Liver (tissue), 3 donors: ENCODE measurements around the gene TSPYL4.

Experiments
- GABPA ChIP-seq, 2 donors: IDR thresholded peaks in 1 of 2; conservative IDR thresholded peaks in 1 of 2; 2 replicates each; pipeline ENCODE4 v1.6.1; 2016; ENCODE audit warnings: antibody characterized with exemption in 2 of 2, mild to moderate bottlenecking in 1 of 2, moderate library complexity in 1 of 2
- JUND ChIP-seq, 2 donors: IDR thresholded peaks; 2 replicates each; pipeline ENCODE4 v1.6.1; 2016; ENCODE audit warnings: antibody characterized with exemption in 2 of 2
- RAD21 ChIP-seq, 2 donors: IDR thresholded peaks; 2 replicates each; pipeline ENCODE4 v1.6.1; 2016; ENCODE audit warnings: antibody characterized with exemption in 2 of 2, mild to moderate bottlenecking in 2 of 2
- YY1 ChIP-seq: IDR thresholded peaks from 2 replicates; pipeline ENCODE4 v1.6.1; 2016; ENCODE audit warnings: antibody characterized with exemption, mild to moderate bottlenecking
- TF ChIP-seq, protein P1 (sequence below): IDR thresholded peaks from 2 replicates; pipeline ENCODE4 v1.6.1; 2016; ENCODE audit warnings: antibody characterized with exemption, mild to moderate bottlenecking
- TF ChIP-seq, protein P2 (sequence below): fragments of 150-350 bp; IDR thresholded peaks from 2 replicates; pipeline ENCODE4 v1.5.1; 2017; ENCODE audit warnings: improper control_type of control experiment, low read depth, low read length; ENCODE audit not compliant: missing input control
- donor health status: healthy.
- donor health status: healthy.

DNA sequence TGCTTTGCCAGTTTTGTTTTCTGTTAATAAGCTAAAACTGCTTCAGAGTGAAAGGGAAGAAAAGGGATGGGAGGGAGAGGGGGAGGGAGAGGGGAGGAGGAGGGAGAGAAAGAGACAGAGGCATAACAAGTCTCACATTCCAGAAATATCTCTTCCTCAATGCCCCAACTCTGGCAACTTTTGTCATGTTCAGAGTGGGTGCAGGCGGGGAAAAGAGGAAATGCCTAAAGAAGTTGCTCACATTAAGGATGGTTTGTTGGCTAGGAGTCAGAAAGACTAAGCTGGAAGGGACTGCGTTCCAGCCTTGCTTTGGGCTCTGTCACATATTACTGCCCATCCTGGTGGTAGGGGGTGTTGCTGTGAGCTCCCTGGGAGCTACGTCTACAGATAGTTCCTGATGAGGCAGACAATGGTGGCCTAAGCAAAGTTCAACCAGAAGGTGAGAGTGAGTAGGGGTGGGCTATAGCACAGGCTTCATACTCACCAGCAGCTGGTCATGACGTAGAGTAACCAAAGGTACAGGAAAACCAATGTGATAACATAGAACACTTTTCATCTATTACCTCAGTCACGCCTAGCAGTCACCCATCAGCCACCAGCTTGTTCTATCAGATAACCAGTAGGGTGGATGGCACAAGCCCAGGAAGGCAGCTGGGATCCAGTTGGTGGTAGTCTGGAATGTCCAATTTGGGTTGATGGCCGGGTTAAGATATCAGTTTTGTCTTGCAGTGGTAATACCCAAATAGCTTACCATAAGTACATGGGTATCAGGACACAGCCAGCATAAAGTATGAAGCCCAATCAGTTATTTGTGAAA, 2.1 kb downstream of the TSPYL4 start:
- TF ChIP-seq, protein P1, sequence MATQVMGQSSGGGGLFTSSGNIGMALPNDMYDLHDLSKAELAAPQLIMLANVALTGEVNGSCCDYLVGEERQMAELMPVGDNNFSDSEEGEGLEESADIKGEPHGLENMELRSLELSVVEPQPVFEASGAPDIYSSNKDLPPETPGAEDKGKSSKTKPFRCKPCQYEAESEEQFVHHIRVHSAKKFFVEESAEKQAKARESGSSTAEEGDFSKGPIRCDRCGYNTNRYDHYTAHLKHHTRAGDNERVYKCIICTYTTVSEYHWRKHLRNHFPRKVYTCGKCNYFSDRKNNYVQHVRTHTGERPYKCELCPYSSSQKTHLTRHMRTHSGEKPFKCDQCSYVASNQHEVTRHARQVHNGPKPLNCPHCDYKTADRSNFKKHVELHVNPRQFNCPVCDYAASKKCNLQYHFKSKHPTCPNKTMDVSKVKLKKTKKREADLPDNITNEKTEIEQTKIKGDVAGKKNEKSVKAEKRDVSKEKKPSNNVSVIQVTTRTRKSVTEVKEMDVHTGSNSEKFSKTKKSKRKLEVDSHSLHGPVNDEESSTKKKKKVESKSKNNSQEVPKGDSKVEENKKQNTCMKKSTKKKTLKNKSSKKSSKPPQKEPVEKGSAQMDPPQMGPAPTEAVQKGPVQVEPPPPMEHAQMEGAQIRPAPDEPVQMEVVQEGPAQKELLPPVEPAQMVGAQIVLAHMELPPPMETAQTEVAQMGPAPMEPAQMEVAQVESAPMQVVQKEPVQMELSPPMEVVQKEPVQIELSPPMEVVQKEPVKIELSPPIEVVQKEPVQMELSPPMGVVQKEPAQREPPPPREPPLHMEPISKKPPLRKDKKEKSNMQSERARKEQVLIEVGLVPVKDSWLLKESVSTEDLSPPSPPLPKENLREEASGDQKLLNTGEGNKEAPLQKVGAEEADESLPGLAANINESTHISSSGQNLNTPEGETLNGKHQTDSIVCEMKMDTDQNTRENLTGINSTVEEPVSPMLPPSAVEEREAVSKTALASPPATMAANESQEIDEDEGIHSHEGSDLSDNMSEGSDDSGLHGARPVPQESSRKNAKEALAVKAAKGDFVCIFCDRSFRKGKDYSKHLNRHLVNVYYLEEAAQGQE = no peak
- TF ChIP-seq, protein P2, sequence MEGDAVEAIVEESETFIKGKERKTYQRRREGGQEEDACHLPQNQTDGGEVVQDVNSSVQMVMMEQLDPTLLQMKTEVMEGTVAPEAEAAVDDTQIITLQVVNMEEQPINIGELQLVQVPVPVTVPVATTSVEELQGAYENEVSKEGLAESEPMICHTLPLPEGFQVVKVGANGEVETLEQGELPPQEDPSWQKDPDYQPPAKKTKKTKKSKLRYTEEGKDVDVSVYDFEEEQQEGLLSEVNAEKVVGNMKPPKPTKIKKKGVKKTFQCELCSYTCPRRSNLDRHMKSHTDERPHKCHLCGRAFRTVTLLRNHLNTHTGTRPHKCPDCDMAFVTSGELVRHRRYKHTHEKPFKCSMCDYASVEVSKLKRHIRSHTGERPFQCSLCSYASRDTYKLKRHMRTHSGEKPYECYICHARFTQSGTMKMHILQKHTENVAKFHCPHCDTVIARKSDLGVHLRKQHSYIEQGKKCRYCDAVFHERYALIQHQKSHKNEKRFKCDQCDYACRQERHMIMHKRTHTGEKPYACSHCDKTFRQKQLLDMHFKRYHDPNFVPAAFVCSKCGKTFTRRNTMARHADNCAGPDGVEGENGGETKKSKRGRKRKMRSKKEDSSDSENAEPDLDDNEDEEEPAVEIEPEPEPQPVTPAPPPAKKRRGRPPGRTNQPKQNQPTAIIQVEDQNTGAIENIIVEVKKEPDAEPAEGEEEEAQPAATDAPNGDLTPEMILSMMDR = no peak
- TF ChIP-seq YY1 (no peak), RAD21 (IDR thresholded peaks at IDR 0.05) (no peak), JUND (IDR thresholded peaks at IDR 0.05) (no peak), GABPA (IDR thresholded peaks at IDR 0.05 in 1 of 2, conservative IDR thresholded peaks at IDR 0.05 in 1 of 2) (no peak)
